WTC11 (cell line): Measurements from ENCODE around the gene RBMS1. TPM values are rescaled to one million over a fixed set of nuclear protein-coding genes. Genes with fewer than 3 reads are reported as not detected.
A peak's percentile ranks its signal among the peaks of the same experiment; 100 is the strongest.

Source experiments
- ATAC-seq: fragments of 200-7000 bp; cut with Tn5 transposase; 2 replicates; pipeline ENCODE4 v1.10.0; 2021; ENCODE audit warnings: mild to moderate bottlenecking, moderate library complexity
- CTCF ChIA-PET: fragments of 300-600 bp; sonication (Branson Sonifier 250); formaldehyde crosslinking; loops from one replicate; lab custom pipeline; 2021; ENCODE audit warnings: antibody characterized with exemption; lab: Charles Lee
- POLR2A ChIA-PET: fragments of 350-600 bp; sonication (Branson Sonifier 250); formaldehyde crosslinking; loops from one replicate; lab custom pipeline; 2021; ENCODE audit warnings: antibody characterized with exemption; lab: Charles Lee
- DNase-seq: peaks from one replicate; pipeline ENCODE4 v3.0.0; 2021; ENCODE audit warnings: low spot score
- H3K27ac Mint-ChIP-seq: 2 replicates; pipeline ENCODE4 v1.8.0; 2021; ENCODE audit warnings: mixed read lengths
- H3K27me3 Mint-ChIP-seq: 2 replicates; pipeline ENCODE4 v1.8.0; 2021; ENCODE audit warnings: low read depth, mild to moderate bottlenecking, moderate library complexity, mixed read lengths
- H3K36me3 Mint-ChIP-seq: 2 replicates; pipeline ENCODE4 v1.8.0; 2021; ENCODE audit warnings: mixed read lengths
- H3K4me1 Mint-ChIP-seq: 2 replicates; pipeline ENCODE4 v1.8.0; 2022; ENCODE audit warnings: mixed read lengths
- H3K4me3 Mint-ChIP-seq: 2 replicates; pipeline ENCODE4 v1.8.0; 2021; ENCODE audit warnings: mild to moderate bottlenecking, moderate library complexity, mixed read lengths
- H3K9me3 Mint-ChIP-seq: 2 replicates; pipeline ENCODE4 v1.8.0; 2021; ENCODE audit warnings: mixed read lengths
- AR ChIP-seq: fragments of 250-450 bp; sonication (Bioruptor Pico); IDR thresholded peaks from 2 replicates; pipeline ENCODE4 v1.9.0; 2021; ENCODE audit warnings: mild to moderate bottlenecking
- ATF3 ChIP-seq: sonication (generic); formaldehyde crosslinking; conservative IDR thresholded peaks from 2 replicates; pipeline ENCODE4 v1.8.1; 2022; ENCODE audit warnings: mild to moderate bottlenecking, missing genetic modification reagents
- CDX4 ChIP-seq: fragments of 250-450 bp; sonication (Bioruptor Pico); IDR thresholded peaks from 2 replicates; pipeline ENCODE4 v1.9.0; 2021; ENCODE audit warnings: moderate library complexity, mild to moderate bottlenecking, inconsistent platforms, borderline replicate concordance
- CREM ChIP-seq: sonication (generic); formaldehyde crosslinking; IDR thresholded peaks from 2 replicates; pipeline ENCODE4 v1.8.1; 2022; ENCODE audit warnings: mild to moderate bottlenecking, missing genetic modification reagents, moderate library complexity
- E2F5 ChIP-seq: sonication (generic); formaldehyde crosslinking; IDR thresholded peaks from 2 replicates; pipeline ENCODE4 v1.8.1; 2022; ENCODE audit warnings: mild to moderate bottlenecking, moderate library complexity, missing genetic modification reagents
- ERG ChIP-seq: fragments of 250-450 bp; sonication (Bioruptor Pico); IDR thresholded peaks from 2 replicates; pipeline ENCODE4 v1.8.0; 2021; ENCODE audit warnings: mild to moderate bottlenecking
- FOXK1 ChIP-seq: sonication (generic); formaldehyde crosslinking; IDR thresholded peaks from 2 replicates; pipeline ENCODE4 v1.8.0; 2022; ENCODE audit warnings: mild to moderate bottlenecking, moderate library complexity, missing genetic modification reagents
- GTF2I ChIP-seq: fragments of 250-450 bp; sonication (Bioruptor Pico); conservative IDR thresholded peaks from 2 replicates; pipeline ENCODE4 v1.4.0; 2021; ENCODE audit warnings: mild to moderate bottlenecking
- HMGXB4 ChIP-seq: sonication (generic); formaldehyde crosslinking; IDR thresholded peaks from 2 replicates; pipeline ENCODE4 v1.8.1; 2023; ENCODE audit warnings: mild to moderate bottlenecking, moderate library complexity, missing genetic modification reagents
- KAT7 ChIP-seq: sonication (generic); formaldehyde crosslinking; IDR thresholded peaks from 2 replicates; pipeline ENCODE4 v1.8.1; 2023; ENCODE audit warnings: missing genetic modification reagents, mild to moderate bottlenecking, borderline replicate concordance
- MLX ChIP-seq: sonication (generic); formaldehyde crosslinking; IDR thresholded peaks from 2 replicates; pipeline ENCODE4 v1.8.1; 2023; ENCODE audit warnings: mild to moderate bottlenecking, missing genetic modification reagents, moderate library complexity
- MYBL2 ChIP-seq: sonication (generic); formaldehyde crosslinking; IDR thresholded peaks from 2 replicates; pipeline ENCODE4 v1.8.1; 2023; ENCODE audit warnings: mild to moderate bottlenecking, moderate library complexity, missing genetic modification reagents
- NR1H2 ChIP-seq: sonication (generic); formaldehyde crosslinking; IDR thresholded peaks from 2 replicates; pipeline ENCODE4 v1.9.0; 2021; ENCODE audit warnings: mild to moderate bottlenecking, moderate library complexity, missing genetic modification reagents
- NR3C1 ChIP-seq: sonication (generic); formaldehyde crosslinking; conservative IDR thresholded peaks from 2 replicates; pipeline ENCODE4 v1.8.1; 2023; ENCODE audit warnings: low read depth, mild to moderate bottlenecking, missing genetic modification reagents
- ZNF219 ChIP-seq: sonication (generic); formaldehyde crosslinking; IDR thresholded peaks from 2 replicates; pipeline ENCODE4 v1.8.0; 2023; ENCODE audit warnings: missing genetic modification reagents, mild to moderate bottlenecking, borderline replicate concordance
- ZNF281 ChIP-seq: sonication (generic); formaldehyde crosslinking; IDR thresholded peaks from 2 replicates; pipeline ENCODE4 v1.8.0; 2023; ENCODE audit warnings: mild to moderate bottlenecking, missing genetic modification reagents
- total RNA-seq: library from RNA; stranded (reverse); gene quantifications from 3 replicates; pipeline ENCODE4 v1.2.3, GENCODE V29; 2021

The RBMS1 gene
- total RNA-seq, 1 experiment from 2014 or later, result 56.3 TPM

- 0 out of 2 replicates have a peak, but pooled peaks have one; percentile 28 for TF ChIP-seq ZNF281
- TF ChIP-seq ZNF219 (CRISPR knock-in tag), result peak; percentile 45; the same call in 1 of the 2 replicates
- no peak for TF ChIP-seq NR1H2 (CRISPR knock-in tag)
- no peak for TF ChIP-seq ERG (CRISPR knock-in tag)
- 0 out of 2 replicates have a peak, but pooled peaks have one; percentile 20 for TF ChIP-seq KAT7 (CRISPR knock-in tag)
- TF ChIP-seq CREM (CRISPR knock-in tag), result 0 out of 2 replicates have a peak, but pooled peaks have one; percentile 23
- peak; percentile 75; the same call in 1 of the 2 replicates for TF ChIP-seq E2F5 (CRISPR knock-in tag)
- TF ChIP-seq MYBL2, result 0 out of 2 replicates have a peak, but pooled peaks have one; percentile 39
- TF ChIP-seq HMGXB4 (CRISPR knock-in tag), result peak; percentile 40; the same call in 1 of the 2 replicates
- TF ChIP-seq CDX4 (CRISPR knock-in tag), result no peak
Observed at GRCh38 chr2:160492401-160493226, 993 bp downstream of the RBMS1 start (continued).

- H3K4me3 Mint-ChIP-seq, result peak overlapping the region; percentile 89
- H3K9me3 Mint-ChIP-seq, result no peaks in the 10 kb centered on the region
- ChIA-PET POLR2A (no interaction called here), CTCF (interaction anchor here (1.3 kb wide), 1 partner anchor 63 kb away, joined by 3 read pairs; no protein-coding TSS in a partner anchor)
- DNase-seq (no peak), ATAC-seq (no peak)
- H3K27me3 Mint-ChIP-seq, result no peaks in the 10 kb centered on the region
- peak overlapping the region; percentile 98 for H3K27ac Mint-ChIP-seq
- H3K36me3 Mint-ChIP-seq, result no peaks in the 10 kb centered on the region
- TF ChIP-seq AR (CRISPR knock-in tag), result no peak
- TF ChIP-seq ATF3 (CRISPR knock-in tag), result no peak
- TF ChIP-seq MLX, result no peak
- no peak for TF ChIP-seq FOXK1 (CRISPR knock-in tag)
- no peak for TF ChIP-seq NR3C1
- no peak for TF ChIP-seq GTF2I
- peaks cover 50% of the 10 kb centered on the region for H3K4me1 Mint-ChIP-seq
Observed at GRCh38 chr2:160491911-160492371, 1.7 kb downstream of the RBMS1 start.
